CD14-positive monocyte (primary cell): Measurements from ENCODE around the gene EPSTI1. TPM values are rescaled to one million over a fixed set of nuclear protein-coding genes. Genes with fewer than 3 reads are reported as not detected.
A peak's percentile ranks its signal among the peaks of the same experiment; 100 is the strongest.

ENCODE experiments used
- DNase-seq, 3 donors: peaks; one replicate each; pipeline ENCODE4 v3.0.0-alpha.2; 2011 to 2022
- H2AFZ ChIP-seq: 2 replicates; pipeline ENCODE4 v1.6.0; 2012; ENCODE audit warnings: mild to moderate bottlenecking, low read depth, low read length, inconsistent platforms; ENCODE audit not compliant: insufficient read depth, poor library complexity, severe bottlenecking
- H3K27ac ChIP-seq, 2 donors: 1 replicate in 1 of 2; 2 replicates in 1 of 2; pipeline ENCODE4 v1.5.1; 2012 to 2013; ENCODE audit warnings: low read length in 2 of 2, control low read depth in 1 of 2, inconsistent platforms in 1 of 2, low read depth in 1 of 2, mild to moderate bottlenecking in 1 of 2
- H3K27me3 ChIP-seq, 2 donors: one replicate each; pipeline versions ENCODE4 v1.6.0 to v1.6.1; 2011 to 2013; ENCODE audit warnings: low read length in 2 of 2; ENCODE audit not compliant: control insufficient read depth in 2 of 2, insufficient read depth in 2 of 2
- H3K36me3 ChIP-seq, 2 donors: replicated peaks in 1 of 2; 1 replicate in 1 of 2; 2 replicates in 1 of 2; pipeline versions ENCODE4 v1.5.1 to v1.6.1; 2012 to 2013; ENCODE audit warnings: low read length in 2 of 2, control low read depth in 1 of 2, inconsistent platforms in 1 of 2, mild to moderate bottlenecking in 1 of 2; ENCODE audit not compliant: insufficient read depth in 2 of 2, control insufficient read depth in 1 of 2
- H3K4me1 ChIP-seq, 2 donors: 1 replicate in 1 of 2; 2 replicates in 1 of 2; pipeline versions ENCODE4 v1.5.1 to v1.6.1; 2012 to 2013; ENCODE audit warnings: low read length in 2 of 2, control low read depth in 1 of 2, inconsistent platforms in 1 of 2, mild to moderate bottlenecking in 1 of 2, moderate library complexity in 1 of 2; ENCODE audit not compliant: insufficient read depth in 2 of 2, control insufficient read depth in 1 of 2
- H3K4me2 ChIP-seq: replicated peaks from 2 replicates; pipeline ENCODE3; 2012; ENCODE audit warnings: low read length, moderate library complexity, mild to moderate bottlenecking; ENCODE audit not compliant: poor library complexity, severe bottlenecking; ENCODE audit errors: extremely low read depth
- H3K4me3 ChIP-seq, 3 experiments: fragments of 200-600 bp in 1 of 3; sonication (generic) in 1 of 3; replicated peaks in 1 of 3; 1 replicate in 2 of 3; 2 replicates in 1 of 3; pipeline ENCODE4 v1.5.1; 2011 to 2013; ENCODE audit warnings: low read length in 3 of 3, mild to moderate bottlenecking in 3 of 3, control low read depth in 2 of 3, low read depth in 2 of 3, inconsistent platforms in 1 of 3, moderate library complexity in 1 of 3
- H3K79me2 ChIP-seq: 2 replicates; pipeline ENCODE4 v1.6.0; 2012; ENCODE audit warnings: mild to moderate bottlenecking, control low read depth, inconsistent platforms, low read length, moderate library complexity; ENCODE audit not compliant: insufficient read depth
- H3K9ac ChIP-seq: 2 replicates; pipeline ENCODE4 v1.6.0; 2017; ENCODE audit warnings: low read length, mild to moderate bottlenecking; ENCODE audit not compliant: insufficient read depth, poor library complexity, severe bottlenecking
- H3K9me3 ChIP-seq, 2 donors: replicated peaks in 1 of 2; 1 replicate in 1 of 2; 2 replicates in 1 of 2; pipeline versions ENCODE4 v1.5.1 to v1.6.1; 2012 to 2013; ENCODE audit warnings: low read length in 2 of 2, control low read depth in 1 of 2; ENCODE audit not compliant: control insufficient read depth in 1 of 2, insufficient read depth in 1 of 2
- H4K20me1 ChIP-seq: 2 replicates; pipeline ENCODE4 v1.6.0; 2012; ENCODE audit warnings: mild to moderate bottlenecking, low read length, control low read depth, moderate library complexity; ENCODE audit not compliant: insufficient read depth
- H3K27ac Mint-ChIP-seq, 7 donors: one replicate each; pipeline ENCODE4 v1.8.0; 2020; ENCODE audit warnings: mild to moderate bottlenecking in 7 of 7, mixed read lengths in 7 of 7, moderate library complexity in 6 of 7, inconsistent platforms in 2 of 7
- H3K27me3 Mint-ChIP-seq, 3 donors: one replicate each; pipeline ENCODE4 v1.8.0; 2021 to 2022; ENCODE audit warnings: low read depth in 3 of 3, mild to moderate bottlenecking in 3 of 3, mixed read lengths in 3 of 3, moderate library complexity in 3 of 3, inconsistent platforms in 1 of 3
- H3K36me3 Mint-ChIP-seq, 2 donors: one replicate each; pipeline ENCODE4 v1.8.0; 2020; ENCODE audit warnings: mixed read lengths in 2 of 2, inconsistent platforms in 1 of 2, mild to moderate bottlenecking in 1 of 2
- H3K4me1 Mint-ChIP-seq: one replicate; pipeline ENCODE4 v1.8.0; 2020; ENCODE audit warnings: mild to moderate bottlenecking, mixed read lengths
- H3K4me3 Mint-ChIP-seq, 2 donors: one replicate each; pipeline ENCODE4 v1.8.0; 2020; ENCODE audit warnings: mild to moderate bottlenecking in 2 of 2, mixed read lengths in 2 of 2, moderate library complexity in 1 of 2
- H3K9me3 Mint-ChIP-seq, 7 donors: one replicate each; pipeline ENCODE4 v1.8.0; 2020 to 2022; ENCODE audit warnings: mixed read lengths in 7 of 7, mild to moderate bottlenecking in 6 of 7, moderate library complexity in 6 of 7, inconsistent platforms in 2 of 7
- WGBS: methylation state at CpG from one replicate; pipeline ENCODE4 v1.1.5; 2013; ENCODE audit warnings: missing lambda C conversion rate; ENCODE audit not compliant: insufficient coverage; 5-methylcytosine and 5-hydroxymethylcytosine counted together
- intact Hi-C, 2 donors: fragments of 100-400 bp; cut with micrococcal nuclease; formaldehyde crosslinking; loops; one replicate each; pipeline versions ENCODE4 v1.15.0 to v1.15.1; 2023
- polyA plus RNA-seq, 3 donors: library from polyadenylated mRNA; depleted of rRNA in 1 of 3; unstranded in 2 of 3; stranded (reverse) in 1 of 3; fragments of 300-500 nt in 2 of 3; fragments of >200 nt in 1 of 3; fragmentation: Illumina TruSeq in 2 of 3; gene quantifications; 1 replicate in 2 of 3; 2 replicates in 1 of 3; pipeline ENCODE4 v1.2.3, GENCODE V29; 2012 to 2021
- TF ChIP-seq, protein P1 (sequence below): fragments of 200-600 bp; IDR thresholded peaks from one replicate; pipeline ENCODE4 v1.8.0; 2022; ENCODE audit warnings: antibody characterized with exemption, mild to moderate bottlenecking

EPSTI1 gene
- polyA plus RNA-seq, 3 donors, result 14.6 to 19.9 (median 16.4) TPM

DNA sequence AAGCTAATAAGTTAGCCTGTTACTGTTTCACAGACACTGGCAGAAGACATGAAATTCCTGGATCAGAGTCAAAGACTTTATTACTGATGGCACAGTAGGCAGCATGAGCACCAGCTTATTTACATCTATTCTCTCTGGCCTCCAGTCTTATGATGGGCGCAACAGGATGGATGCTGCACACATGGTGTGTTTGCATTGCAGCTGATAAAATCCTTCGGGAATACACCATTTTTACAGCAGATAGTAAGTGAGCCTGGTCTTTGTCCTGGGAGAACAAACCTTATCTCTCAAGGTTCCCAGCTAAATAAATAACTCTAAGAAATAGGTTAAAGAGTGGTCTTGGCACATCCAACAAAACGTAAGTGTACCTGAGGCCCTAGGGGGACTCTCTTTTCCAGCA, 16.0 kb downstream of the EPSTI1 start:
- intact Hi-C loops, result no loop called here
- H4K20me1 ChIP-seq, result no peaks in the 10 kb centered on the region
- peaks cover 0 to 4% of the 10 kb centered on the region in 2 donors for H3K9me3 ChIP-seq
- H3K36me3 ChIP-seq, result no peaks in the 10 kb centered on the region
- TF ChIP-seq, protein P1, sequence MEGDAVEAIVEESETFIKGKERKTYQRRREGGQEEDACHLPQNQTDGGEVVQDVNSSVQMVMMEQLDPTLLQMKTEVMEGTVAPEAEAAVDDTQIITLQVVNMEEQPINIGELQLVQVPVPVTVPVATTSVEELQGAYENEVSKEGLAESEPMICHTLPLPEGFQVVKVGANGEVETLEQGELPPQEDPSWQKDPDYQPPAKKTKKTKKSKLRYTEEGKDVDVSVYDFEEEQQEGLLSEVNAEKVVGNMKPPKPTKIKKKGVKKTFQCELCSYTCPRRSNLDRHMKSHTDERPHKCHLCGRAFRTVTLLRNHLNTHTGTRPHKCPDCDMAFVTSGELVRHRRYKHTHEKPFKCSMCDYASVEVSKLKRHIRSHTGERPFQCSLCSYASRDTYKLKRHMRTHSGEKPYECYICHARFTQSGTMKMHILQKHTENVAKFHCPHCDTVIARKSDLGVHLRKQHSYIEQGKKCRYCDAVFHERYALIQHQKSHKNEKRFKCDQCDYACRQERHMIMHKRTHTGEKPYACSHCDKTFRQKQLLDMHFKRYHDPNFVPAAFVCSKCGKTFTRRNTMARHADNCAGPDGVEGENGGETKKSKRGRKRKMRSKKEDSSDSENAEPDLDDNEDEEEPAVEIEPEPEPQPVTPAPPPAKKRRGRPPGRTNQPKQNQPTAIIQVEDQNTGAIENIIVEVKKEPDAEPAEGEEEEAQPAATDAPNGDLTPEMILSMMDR, result no peak
- H3K27me3 Mint-ChIP-seq, result peaks cover 0 to 2% (median 0%) of the 10 kb centered on the region in 3 donors
- DNase-seq, result no peak
- H3K79me2 ChIP-seq, result no peaks in the 10 kb centered on the region
- H3K9ac ChIP-seq, result no peak overlapping the region
- H3K27me3 ChIP-seq, result no peaks in the 10 kb centered on the region
- WGBS, result 100% methylated on average over 1 of the region's 3 CpGs
- H3K9me3 Mint-ChIP-seq, result peaks cover 4 to 17% (median 14%) of the 10 kb centered on the region in 7 donors
- no peak overlapping the region for H3K27ac Mint-ChIP-seq
- H3K4me3 ChIP-seq, result no peak overlapping the region
- peaks cover 25% of the 10 kb centered on the region for H3K4me1 Mint-ChIP-seq
- H3K27ac ChIP-seq, result no peak overlapping the region
- peaks cover 14 to 18% of the 10 kb centered on the region in 2 donors for H3K36me3 Mint-ChIP-seq
- no peak overlapping the region for H2AFZ ChIP-seq
- no peak overlapping the region for H3K4me3 Mint-ChIP-seq
- H3K4me1 ChIP-seq, result peaks cover 3 to 20% of the 10 kb centered on the region in 2 donors
- H3K4me2 ChIP-seq, result no peak overlapping the region

DNA sequence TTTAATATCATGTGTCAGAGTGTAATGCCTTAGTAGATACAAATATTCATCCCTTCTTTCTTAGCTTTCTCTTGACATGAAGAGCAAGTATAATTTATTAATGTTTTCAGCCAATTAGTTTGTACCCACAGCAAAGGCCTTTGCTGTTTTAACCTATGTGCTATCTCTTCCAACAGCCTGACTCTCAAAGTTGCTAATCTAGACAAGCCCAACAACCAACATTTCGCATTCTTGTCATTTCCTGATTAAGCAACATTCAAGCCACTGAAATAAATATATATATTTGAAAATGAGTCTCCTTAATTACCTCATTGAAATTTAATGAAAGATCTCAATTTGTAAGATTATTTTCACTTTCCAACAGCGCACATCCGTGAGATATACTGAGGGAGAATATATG, 18.5 kb downstream of the EPSTI1 start:
- H3K27ac Mint-ChIP-seq, result peak overlapping the region in 3 of 7 donors; percentile 23 to 40 (median 25)

More for the DNA sequence above, 18.5 kb downstream of the EPSTI1 start:
- peaks cover 4 to 6% of the 10 kb centered on the region in 2 donors for H3K36me3 ChIP-seq
- H4K20me1 ChIP-seq, result peaks cover 3% of the 10 kb centered on the region
- H3K4me2 ChIP-seq, result no peak overlapping the region
- peaks cover 2 to 17% (median 13%) of the 10 kb centered on the region in 7 donors for H3K9me3 Mint-ChIP-seq
- H3K27ac ChIP-seq, result no peak overlapping the region
- H3K4me1 Mint-ChIP-seq, result peaks cover 36% of the 10 kb centered on the region
- peaks cover 6 to 20% of the 10 kb centered on the region in 2 donors for H3K4me1 ChIP-seq
- no peak overlapping the region for H3K9ac ChIP-seq
- no peaks in the 10 kb centered on the region for H3K27me3 Mint-ChIP-seq
- no peaks in the 10 kb centered on the region for H3K79me2 ChIP-seq
- no peak overlapping the region for H3K4me3 ChIP-seq
- no peak overlapping the region for H3K4me3 Mint-ChIP-seq
- H3K36me3 Mint-ChIP-seq, result peaks cover 14 to 16% of the 10 kb centered on the region in 2 donors
- intact Hi-C loops, result loop anchor here in 1 of 2 donors (5.0 kb wide), 1 partner anchor 49 kb away; the partner anchor contains the start of gene DNAJC15
- no peak for DNase-seq
- no CpG with 5 or more reads among the region's 3 CpGs for WGBS
- no peak overlapping the region for H2AFZ ChIP-seq
- no peaks in the 10 kb centered on the region for H3K27me3 ChIP-seq
- peaks cover 0 to 4% of the 10 kb centered on the region in 2 donors for H3K9me3 ChIP-seq
- TF ChIP-seq, protein P1, result no peak
